GM21447 (cell line): ENCODE data around the gene TMEM59L.
"Not testable (repeated sequence)": the region's sequence is repeated elsewhere in the genome, so short reads cannot be mapped to it uniquely, and the experiment has no call there.

Experiments used
- ATAC-seq: cut with Tn5 transposase; IDR thresholded peaks from one replicate; pipeline ENCODE4 v1.9.1; 2021; ENCODE audit not compliant: unreplicated experiment

The TMEM59L gene

GRCh38 chr19:18612772-18613588 is at the start of gene TMEM59L:
TSS of gene TMEM59L (plus strand) at chr19:18612870. CDS start at chr19:18612959, 89 bp downstream.
- no peak for ATAC-seq

- no peak for ATAC-seq
These were observed 45.7 kb upstream of the TMEM59L start for GRCh38 chr19:18566953-18567352.

DNA sequence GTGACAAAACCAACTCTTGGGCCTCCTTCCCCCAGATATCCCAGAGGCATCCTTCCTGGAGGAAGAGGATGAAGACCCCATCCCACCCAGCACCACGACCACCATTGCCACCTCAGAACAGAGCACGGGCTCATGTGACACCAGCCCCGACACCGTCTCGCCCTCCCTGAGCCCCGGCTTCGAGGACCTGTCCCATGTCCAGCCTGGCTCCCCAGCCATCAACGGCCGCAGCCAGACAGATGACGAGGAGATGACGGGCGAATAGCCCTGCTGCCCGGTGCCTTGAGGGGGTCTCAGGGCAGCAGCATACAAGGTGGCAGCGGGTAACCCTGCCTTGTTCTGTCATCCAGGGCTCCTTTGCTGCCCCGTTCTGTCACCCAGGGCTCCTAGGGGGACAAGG is 44.3 kb upstream of the TMEM59L start:
- ATAC-seq: no peak

DNA sequence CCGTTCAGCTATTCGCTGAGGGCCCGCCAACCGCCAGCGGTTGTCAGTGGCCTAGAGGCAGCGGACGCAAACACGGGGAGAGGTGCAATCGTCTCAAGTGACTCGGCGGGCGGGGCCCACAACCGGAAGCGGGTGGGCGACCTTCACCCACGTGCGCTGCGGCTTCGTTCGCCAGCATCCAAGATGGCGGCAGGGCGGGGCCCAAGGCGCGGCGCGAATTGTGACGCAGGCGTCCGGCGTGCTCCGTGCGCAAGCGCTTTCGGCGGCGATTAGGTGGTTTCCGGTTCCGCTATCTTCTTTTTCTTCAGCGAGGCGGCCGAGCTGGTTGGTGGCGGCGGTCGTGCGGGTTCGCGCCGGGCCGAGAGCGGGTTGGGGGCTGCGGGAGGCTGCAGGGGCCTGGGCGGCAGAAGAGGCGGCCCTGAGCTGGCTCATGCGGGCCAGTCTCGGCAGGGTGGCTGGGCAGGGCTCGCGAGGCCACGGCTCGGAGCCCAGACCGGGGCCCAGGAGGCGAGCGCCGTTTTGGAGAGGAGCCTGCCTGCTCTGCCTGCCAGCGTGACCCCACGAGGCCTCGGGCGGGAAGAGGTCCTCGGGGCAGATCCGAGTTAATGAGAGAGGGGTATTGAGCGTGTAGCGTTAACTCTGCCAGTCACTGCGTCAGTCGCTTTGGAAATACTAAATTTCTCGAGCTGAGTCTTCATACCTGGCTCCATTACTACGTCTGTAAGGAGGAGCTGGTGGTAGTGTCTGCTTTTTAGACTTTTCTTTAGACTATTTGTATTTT is 40.9 kb upstream of the TMEM59L start, which contains the start of gene UBA52:
Gene UBA52, plus strand, starts transcription at position 294 of the 781 bp plus-strand sequence. CDS start 1,444 bp downstream, outside the sequence.
- ATAC-seq: peak; percentile 89

GRCh38 chr19:18574691-18575291 is 37.9 kb upstream of the TMEM59L start:
- ATAC-seq: no peak

GRCh38 chr19:18576383-18576782 is 36.3 kb upstream of the TMEM59L start:
- ATAC-seq: no peak

DNA sequence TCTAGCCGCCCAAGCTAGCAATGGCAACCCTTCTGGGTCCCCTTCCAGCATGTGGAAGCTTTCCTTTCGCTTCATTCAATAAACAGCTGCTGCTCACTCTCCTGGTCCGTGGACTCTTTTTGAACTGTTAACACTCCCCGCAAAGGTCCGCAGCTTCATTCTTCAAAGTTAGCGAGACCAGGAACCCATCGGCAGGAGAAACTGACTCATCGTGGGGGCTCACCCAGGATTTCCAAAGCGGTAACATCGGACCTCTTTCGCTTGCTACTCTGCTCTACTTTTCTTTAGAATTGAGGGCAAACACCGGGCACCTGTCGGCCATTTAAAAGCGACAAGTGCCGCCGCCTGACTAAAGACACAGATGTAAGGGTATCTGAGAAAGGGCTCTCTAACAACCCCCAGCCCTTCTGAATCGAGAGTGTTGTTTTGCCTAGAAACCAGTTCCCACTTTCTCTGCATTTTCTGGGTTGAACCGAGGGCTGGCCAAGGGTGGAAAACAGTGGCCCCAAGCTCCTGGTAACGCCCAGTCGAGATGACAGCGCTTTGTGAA is 35.2 kb upstream of the TMEM59L start:
- ATAC-seq: no peak

DNA sequence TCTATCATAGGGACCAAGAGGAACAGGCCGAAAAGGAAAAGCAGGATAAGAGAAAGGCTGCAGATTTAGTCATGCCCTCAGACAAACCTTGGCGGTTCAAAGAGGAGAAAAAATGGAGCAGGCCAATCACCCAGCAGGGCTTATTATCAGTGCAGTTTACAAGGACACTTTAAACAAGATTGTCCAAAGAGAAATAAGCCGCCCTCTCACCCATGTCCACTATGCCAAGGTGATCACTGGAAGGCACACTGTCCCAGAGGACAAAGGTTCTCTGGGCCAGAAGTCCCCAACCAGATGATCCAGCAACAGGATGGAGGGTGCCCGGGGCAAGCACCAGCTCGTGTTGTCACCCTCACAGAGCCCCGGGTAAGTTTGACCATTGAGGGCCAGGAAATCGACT is 32.4 kb upstream of the TMEM59L start:
- ATAC-seq: no peak

- ATAC-seq: no peak
These were observed 26.4 kb upstream of the TMEM59L start for GRCh38 chr19:18586306-18586705.

- ATAC-seq: no peak
These were observed 25.1 kb upstream of the TMEM59L start for GRCh38 chr19:18587561-18587960.

DNA sequence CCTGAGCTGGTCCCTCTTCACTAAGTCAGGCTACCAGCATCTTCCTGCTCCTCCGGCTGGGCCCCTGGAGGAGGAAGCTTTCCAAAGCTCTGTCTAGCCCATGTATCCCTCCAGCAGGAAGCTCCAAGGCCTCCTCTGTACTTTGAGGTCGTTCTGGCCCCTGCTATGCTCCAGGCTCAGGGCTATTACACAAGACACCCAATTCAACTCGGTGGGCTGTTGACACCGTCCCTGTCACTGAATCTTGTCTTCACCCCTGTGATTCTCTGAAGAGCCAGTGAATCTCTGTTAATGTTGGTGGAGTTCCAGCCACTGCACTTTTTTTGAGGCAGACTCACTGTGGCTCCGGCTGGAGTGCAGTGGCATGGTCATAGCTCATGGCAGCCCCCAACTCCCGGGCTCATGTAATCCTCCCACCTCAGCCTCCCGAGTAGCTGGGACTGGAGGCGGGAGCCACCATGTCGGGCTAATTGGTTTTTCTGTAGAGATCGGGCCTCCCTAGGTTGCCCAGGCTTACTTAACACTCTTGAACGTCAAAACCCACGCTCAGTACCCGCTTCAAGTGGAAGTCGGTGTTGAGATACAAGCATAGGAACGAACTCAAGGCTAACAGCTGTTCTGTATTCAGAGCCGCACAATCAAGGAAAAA is 24.6 kb upstream of the TMEM59L start:
- ATAC-seq: peak; percentile 5

DNA sequence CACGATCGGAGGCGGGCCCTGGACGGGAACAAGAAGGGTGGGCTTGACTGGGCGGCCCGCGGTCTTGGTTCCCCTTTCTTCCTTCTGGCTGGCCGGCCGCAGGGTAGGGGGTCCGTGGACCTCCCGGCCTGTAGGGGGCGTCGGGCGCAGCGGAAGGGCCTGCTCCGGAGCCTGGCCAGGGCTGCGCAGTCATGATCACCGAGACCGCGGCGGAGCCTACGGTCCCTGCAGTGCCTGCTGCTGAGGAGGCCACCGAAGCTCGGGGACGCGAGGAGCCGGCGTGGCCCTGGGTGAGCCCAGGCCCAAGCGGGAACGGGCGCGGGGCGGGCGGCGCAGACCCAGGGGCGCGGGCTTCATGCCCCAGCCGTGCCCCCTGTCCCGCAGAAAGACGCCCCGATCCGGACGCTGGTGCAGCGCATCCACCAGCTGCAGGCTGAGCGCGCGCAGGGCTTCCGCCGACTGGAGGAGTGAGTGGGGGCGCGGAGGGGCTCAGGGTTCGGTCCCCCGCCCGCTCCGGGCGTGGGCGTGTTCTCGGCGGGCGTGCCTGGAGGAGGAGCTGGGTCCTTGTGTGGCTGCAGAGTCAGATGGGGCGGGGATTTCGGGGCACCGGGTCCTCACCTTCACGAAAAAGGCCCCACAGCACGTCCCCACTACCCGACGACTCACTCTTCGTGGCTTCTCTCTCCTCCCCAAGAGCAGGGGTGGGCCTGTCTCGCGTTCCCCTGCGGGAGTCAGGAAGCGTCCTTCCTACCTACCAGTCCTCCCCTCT is 23.9 kb upstream of the TMEM59L start, which contains the start of gene REX1BD:
Gene REX1BD, plus strand, starts transcription at position 188 of the 769 bp plus-strand sequence. Its CDS starts 4 bp downstream, at position 192.
- peak; percentile 73 for ATAC-seq

DNA sequence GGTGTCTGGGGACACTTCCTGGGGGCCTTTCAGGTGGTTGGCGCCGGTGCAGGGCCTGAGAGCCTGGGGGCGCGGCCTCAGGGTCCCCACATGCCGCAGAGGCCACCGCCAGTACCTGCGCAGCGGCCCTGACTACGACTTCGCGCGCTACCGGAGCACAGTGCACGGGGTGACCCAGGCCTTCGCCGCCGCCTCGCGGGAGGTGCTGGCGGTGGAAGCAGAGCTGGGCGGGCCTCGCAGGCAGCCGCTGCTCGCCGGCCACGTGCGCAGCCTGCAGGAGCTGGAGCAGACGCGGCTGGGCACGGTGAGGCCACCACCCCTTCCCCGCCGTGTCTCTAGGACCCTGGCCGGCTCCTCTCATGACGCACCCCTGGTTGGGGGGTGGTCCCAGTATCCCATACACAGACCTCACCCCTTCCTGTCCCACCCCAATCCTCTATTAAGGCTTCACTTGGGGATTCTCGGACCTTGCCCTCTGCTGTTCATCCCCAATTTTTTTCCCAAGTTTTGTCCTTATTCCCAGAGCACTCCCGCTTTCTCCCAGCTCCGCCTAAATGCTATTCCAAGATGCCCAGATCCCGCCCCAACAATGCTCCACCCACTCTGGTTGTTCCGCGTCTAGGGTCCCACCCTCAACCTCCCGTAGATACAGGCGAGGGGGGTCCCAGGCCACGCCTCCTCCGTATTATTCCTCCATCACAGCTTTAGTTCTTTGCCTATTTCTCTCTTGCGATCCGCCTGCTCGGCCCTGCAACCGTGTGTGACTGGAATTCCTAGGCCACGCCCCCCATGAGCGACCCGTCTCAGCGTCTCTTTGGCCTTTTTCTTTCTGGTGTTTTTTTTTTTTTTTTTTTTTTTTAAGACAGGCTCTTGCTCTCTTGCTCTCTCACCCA is 23.0 kb upstream of the TMEM59L start:
- peak; percentile 31 for ATAC-seq

GRCh38 chr19:18590273-18591272 is 22.1 kb upstream of the TMEM59L start:
- no peak for ATAC-seq

DNA sequence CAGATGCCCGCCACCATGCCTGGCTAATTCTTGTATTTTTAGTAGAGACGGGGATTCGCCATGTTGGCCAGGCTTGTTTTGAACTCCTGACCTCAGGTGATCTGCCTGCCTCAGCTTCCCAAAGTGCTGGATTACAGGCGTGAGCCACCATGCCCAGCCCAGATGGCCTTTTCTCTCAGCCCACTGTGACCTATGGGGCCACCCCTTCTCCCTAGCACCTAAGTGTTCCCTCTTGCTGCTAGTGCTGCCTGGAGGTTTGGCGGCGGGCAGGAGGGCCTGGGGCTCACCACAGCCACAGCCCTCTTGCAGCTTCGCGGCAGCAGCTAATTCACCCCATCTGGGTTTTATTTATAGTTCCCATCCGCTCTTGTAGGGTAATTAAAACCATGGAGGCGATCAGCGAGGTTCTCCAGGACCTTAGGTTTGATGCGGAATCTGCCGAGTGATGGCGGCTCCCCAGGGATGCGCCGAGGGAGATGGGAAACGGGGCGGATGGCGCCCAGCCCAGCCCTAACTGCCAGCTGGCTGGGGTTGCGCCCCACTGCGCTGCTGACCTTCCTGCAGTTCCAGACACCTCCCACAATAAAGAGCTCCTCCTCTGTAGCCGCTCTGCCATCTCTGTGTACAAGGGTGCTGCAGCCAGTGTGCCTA is 20.8 kb upstream of the TMEM59L start:
- no peak for ATAC-seq

DNA sequence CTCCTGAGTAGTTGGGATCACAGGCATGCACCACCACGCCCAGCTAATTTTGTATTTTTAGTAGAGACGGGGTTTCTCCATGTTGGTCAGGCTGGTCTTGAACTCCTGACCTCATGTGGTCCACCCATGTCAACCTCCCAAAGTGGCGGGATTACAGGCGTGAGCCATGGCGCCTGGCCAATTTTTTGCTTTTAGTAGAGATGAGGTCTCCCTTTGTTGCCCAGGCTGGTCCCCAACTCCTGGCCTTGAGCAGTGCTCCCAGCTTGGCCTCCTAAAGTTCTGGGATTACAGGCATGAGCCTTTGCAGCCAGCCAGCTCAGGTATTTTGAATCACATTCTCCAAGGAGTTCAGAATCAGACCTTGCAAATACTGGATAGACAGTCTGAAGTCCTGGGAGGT is 19.9 kb upstream of the TMEM59L start:
- ATAC-seq: not testable (repeated sequence)
